ENCODE data around the gene C9orf50.

Gene C9orf50

DNA sequence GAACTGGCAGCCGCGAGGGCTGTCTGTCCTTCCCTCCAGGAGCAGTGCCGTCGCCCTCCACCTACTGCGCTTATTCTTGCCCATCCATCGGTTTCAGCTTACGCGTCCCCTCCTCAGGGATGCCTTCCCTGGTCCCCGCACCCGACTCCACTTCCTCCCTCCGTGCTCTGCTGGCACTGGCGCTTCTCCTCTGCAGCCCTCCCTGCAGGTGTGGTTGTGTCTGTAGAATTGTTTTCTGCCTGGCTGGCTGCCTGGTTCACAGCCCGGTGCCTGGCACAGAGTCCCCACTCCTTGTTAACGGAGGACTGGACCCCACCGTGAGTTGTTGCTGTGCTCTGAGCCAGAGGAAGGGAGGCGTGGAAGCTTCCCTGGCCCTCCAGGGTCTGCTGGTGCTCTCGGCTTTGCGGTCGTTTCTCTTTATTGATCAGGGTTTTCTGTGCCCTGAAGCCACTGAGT, 10.8 kb upstream of the C9orf50 start:
- DNase-seq (ENCODE audit: low read depth): no peak

DNA sequence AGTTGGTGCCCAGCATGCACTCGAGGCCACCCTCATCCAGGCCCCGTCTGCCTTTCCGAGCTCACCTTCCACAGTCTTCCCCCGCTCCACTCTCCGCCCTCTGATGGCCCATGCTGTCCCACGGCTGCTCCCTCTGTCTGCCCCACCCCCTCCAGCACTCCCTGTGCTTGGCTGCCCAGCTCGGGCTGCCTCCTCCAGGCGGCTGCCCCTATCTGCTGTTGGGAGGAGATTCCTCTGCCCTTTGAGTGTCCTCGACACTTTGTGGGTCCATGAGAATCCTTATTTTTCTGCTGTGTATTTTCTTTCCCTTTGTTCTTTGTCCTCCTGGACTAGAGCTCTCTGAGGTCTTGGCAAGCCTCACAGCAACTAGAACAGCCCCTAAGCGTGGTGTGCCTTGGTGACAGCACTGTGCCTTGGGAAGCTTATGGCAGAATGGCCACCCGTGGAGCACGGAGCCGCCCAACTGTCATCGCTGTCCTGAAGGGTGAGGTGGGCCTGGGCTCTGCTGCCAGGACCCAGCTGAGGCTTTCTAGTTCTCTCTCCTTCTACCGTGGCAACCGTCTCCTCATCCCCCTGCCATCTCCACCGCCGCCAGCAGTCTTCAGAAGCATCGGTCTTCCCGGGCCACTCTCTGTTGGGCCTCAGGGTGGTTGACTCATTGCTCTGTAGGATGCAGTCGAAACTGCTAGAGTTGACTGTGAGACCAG, 10.2 kb upstream of the C9orf50 start:
- no peak for DNase-seq (ENCODE audit: low read depth)

DNA sequence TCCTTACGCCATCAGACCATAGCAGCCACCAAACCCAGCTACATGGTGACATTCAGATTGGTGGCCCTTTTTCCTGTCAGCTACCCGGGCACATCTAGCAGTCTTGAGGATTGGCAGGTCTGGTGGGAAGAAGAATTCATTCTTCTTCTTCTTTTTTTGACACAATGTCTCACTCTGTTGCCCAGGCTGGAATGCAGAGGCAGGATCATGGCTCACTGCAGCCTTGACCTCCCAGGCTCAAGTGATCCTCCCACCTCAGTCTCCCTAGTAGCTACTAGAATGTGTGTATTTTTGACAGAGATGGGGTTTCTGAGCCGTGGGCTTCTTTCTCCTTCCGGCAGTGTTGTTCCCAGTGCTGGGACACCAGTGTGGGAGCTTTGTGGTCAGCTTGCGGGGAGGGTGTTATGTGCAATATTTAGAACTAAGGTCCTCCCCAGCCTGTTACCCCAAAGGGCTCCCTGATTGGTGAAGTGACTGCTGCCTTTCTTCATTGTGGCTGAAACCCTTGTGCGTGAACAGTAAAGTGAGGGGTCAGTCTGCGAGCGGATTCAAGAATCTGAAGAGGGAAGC, 8.4 kb upstream of the C9orf50 start:
- no peak for DNase-seq (ENCODE audit: low read depth)

DNA sequence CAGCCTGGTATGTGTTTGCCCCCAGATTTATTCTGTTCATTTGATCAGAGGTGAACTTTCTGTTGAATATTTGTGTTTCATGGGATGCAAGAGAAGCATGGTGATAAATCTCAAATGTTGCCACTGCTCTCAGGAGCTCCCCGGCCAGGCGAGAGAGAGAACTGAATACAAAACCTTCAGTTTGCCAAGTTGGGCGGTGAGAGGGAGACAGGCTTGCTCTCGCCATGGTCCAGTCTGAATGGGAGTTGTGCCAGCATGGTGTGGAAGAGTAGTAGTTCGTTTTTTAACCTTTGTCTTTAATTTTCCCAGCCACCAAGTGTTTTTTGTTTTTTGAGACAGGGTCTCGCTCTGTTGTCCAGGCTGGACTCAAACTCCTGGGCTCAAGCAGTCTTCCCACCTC, 7.8 kb upstream of the C9orf50 start:
- DNase-seq (ENCODE audit: low read depth): no peak

DNA sequence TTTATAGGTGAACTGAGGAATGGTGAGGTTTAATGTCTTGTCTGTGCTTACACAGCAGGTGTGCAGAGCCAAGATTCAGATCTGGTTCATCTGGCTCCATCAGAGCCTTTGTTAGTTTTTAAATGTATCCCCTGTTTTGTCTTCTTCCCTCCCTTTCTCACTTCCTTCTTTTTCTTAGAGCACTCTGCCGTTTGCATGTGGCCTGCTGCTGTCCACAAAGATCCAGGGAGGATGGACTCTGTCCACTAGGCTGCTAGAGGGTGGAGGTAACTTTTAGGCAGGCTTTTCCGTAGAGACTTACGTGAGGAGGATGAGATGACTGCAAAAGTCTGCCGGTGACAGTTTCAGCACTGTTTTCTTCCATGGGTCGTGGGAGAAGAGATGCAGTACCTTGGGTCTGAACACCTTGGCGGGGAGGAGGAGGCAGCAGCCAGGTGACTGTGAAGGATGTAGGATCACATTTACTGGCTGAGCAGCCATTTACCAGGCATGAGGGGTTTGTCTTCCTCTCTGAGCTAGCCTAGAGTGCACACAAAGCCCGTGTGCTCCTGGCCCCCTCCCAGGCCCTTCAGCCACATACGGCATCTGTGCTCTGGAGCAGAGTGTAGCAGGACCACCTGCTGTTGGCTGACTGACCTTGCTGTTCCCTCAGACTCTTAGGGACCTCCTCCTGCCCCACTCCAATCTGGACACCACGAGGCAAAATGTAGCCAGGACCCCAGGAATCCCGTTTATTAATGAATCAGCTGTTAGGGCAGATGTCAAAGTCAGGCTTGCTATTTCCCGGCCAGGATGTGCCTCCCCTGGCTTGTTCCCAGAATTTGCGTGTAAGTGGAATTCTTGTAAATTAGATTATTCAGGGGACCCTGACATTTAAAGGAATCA, 6.9 kb upstream of the C9orf50 start:
- no peak for DNase-seq (ENCODE audit: low read depth)

DNA sequence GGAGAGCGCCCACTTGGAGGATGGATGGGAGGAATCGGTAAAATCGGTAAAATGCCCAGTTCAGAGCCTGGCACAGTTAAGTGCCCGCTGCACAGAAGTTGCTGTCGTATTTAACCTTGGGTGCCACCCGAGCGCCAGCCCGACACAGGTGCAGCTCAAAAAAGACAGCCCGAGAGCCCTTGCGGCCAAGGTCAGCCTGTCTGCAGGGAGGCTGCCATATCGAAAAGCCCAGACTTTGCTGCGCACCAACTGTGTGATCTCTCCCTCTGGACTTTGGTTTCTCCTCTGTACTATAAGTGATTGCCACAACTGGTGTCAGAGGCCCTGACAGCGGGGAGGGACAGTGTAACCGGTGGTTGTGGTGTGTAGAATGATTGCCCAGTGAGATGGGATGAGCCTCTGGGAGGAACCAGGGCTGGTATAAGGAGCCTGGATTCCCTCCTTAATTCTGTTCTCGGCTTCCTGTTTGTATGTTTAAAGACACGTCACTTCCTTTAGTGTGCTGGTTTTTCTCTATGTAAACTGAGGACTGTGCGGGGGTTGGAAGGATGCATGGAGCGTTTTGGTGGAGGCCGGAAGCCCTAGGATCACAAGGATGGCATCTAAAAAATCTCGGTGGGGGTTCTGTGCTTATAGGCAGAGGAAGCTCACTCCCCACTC, 5.9 kb upstream of the C9orf50 start:
- no peak for DNase-seq (ENCODE audit: low read depth)

DNA sequence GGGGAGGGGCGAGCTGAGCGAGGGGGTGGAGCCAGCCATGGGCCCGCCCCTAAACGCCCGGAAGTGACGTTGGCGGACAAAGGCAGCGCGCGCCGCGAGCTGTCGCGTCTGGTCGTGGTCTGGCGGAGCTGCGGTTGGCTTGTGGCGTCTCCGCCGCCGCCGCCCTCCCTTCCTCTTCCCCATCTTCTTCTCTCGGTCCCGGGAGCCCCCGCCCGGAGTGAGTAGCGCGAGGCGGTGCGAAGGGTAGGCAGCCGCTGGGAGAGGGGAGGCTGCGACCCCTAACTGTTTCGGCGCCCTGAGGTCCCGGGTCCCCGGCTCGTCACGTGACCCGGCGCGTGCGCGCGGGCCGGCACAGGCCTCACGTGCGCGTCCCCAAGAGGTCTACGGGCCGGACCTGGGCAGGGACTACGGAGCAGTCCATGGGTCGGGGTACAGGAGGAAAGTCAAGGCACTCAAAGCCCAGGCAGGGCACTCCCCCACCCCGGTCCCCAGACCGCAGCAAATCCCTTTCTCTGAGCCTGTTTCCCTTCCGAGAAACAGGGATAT, 5.3 kb upstream of the C9orf50 start, which contains the start of gene NTMT1:
TSS of gene NTMT1 (plus strand) at position 85 of the 546 bp plus-strand sequence. CDS start 6,541 bp downstream, outside the sequence.
- DNase-seq (ENCODE audit: low read depth): peak; percentile 84

DNA sequence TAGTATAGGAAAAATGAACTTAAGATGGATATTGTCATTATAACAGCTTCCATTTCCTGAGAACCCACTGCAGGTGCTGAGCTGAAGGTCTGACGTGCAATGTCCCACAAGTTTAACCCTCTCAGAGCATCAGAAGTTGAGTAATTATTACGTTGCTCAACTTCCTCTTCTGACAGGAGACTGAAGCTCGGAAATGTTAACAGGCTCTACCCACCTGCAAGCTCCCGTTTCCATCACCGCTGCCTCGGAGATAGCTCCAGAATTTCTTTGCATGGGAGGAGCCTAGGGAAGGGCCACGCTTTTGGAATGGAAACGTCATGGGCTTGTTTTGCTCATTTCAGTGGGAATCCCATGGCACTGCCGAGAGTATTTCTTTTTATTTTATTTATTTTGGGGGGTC, 4.0 kb upstream of the C9orf50 start:
- no peak for DNase-seq (ENCODE audit: low read depth)

DNA sequence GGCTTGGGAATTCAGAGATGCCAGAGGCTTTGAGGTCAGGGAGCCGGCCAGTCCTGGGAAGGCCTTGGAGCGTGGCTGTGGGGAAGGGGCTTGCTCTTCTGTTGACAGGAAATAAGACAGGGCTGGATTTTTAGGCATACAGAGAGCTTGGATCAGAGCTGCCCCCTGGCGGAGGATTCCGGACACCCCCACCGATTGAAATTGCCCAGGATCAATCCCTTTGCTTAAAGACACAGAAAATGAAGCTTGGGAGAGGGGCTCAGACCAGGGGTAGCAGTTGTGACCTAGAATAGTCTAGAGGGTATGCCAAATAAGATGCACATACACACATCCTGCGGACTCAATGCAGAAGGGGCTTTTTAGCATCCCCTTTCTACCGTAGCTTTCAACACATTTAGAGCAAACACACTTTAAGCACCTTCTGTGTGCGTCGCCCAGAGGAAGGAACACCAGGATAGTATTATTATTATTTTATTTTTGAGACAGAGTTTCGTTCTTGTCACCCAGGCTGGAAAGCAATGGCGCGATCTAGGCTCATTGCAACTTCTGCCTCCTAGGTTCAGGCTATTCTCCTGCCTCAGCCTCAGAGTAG, 3.4 kb upstream of the C9orf50 start:
- DNase-seq (ENCODE audit: low read depth): peak; percentile 44

DNA sequence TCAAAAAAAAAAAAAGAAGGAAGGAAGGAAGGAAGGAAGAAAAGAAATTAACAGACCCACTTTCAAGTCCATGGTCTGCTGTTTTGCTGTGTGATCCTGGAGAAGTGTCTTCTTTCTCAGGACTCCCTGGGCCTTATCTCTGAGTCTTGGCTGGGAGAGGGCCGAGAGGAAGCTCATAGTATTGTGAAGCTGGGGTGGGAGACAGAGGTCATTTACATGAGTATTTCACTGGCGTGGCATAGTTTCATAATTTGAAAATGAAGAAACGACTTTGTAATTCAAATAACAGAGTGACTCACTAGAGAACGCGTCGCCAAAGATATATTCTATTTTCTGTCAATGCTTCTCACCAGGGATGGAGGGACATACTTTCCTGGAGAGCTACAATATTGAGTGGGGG, 2.4 kb upstream of the C9orf50 start:
- no peak for DNase-seq (ENCODE audit: low read depth)

DNA sequence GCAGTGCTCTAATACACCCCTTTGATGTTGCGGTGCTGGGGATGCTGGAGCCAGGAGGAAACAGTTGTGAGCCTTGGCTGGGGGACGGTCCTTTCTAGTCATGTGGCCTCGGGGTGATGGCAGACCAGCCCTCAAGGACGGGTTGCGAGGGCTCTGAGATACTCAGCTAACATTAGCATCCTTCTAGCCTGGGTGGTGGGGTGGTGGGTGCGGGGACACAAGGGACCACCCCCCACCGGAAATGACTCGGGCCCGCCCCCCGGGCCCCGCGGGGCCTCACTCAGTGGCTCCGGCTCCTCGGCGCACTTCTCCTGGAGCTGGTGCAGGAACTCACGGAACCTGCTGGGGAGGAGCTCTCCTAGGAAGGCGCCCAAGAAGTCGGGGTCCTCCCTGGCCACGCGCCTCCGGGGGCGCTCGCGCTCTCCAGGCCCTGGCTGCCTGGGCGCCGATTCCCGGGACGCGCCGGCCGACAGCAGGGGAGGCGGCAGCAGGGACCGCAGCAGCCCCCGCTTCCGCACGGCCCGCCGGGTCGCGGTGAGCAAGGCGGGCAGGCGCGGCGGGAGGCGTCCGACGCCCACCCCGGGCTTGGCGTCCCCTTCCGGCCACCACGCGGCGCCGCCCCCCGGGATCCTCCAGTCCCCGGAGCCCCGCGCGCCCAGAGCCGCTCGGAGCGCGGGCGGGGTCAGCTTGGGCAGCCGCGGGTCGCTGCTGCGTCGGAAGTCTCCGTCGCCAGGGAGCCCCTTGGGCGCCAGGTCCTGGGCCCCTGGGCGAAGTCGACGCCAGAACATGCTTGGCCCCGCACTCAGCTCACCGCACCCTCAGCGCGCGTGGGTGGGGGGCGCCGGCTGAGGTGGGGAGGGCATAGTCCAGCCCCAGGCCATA, 873 bp downstream of the C9orf50 start:
- DNase-seq (ENCODE audit: low read depth): no peak

DNA sequence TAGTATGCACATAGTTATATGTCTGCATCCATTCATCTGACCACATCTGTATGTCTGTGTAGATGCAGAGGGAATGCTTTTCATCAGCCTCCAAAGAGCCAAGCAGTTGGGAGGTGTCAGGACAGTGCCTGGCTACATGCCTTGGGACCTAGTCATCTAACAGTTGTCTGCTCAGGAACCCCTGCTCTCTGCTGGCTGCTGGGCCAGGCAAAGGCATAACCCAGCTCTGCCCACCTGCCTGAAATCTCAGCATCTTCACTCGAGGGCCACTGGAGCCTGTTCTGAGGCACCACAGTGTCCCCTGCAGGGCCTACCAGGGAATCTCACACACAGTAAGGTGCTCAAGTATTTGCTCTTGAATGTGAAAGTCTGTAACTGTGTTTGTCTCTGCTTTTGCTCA, 3.7 kb downstream of the C9orf50 start:
- DNase-seq (ENCODE audit: low read depth): no peak

DNA sequence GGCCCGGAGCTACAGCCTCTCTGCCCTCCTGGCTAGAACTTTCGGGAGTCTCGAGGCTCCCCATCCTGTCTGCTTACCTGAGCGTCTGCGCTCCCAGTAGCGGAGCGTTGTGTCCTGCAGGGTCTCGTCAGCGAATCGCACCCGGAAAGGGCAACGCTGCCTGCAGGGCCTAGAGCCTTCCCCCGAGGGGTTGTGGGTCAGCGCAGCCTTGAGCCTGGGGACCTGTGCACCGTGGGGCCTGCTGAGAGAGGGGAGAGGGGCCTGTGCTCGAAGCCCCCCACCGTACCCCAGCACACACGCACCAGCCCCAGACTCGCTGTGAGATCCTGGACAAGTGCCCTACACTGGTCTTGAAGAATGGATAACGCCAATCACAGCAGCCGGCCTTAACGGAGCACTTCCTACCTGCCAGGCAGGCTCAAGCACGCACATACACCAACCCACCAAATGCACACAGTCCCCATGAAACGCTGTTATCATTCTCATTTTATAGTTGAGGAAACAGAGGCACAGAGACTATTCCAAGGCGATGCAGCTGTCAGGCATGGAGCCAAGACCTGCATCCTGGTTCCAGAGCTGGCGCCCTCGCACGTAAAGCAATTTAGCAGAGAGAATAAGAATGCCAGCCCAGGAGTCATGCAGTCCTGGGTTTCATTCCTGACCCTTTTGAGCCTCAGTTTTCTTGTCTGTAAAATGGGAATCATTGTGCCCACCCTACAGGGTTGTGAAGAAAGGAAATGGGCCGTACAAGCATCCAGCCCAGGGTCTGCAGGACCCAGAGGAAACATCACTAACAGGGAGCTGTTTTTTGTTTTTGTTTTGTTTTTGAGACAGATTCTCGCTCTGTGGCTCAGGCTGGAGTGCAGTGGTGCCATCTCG, 5.3 kb downstream of the C9orf50 start:
- no peak for DNase-seq (ENCODE audit: low read depth)

DNA sequence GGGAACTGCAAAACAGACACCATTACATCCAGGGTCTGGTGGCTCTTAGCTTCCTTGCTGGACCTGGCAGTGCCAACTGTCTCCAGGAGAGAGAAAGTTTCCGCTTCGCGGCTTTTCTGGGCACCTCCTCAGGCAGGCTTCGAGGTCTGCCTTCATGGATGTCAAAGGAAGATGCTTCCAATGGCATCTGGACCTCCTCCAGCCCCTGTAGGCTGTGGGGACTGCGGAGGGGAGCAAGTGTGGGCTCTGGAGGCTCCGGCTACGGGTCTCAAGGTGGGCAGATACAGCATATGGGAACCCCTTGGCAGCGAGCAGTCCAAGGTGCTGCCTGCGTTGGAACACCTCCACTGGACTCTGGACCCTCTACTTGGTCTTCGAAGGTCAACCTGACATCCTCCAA, 6.0 kb downstream of the C9orf50 start:
- no peak for DNase-seq (ENCODE audit: low read depth)

DNA sequence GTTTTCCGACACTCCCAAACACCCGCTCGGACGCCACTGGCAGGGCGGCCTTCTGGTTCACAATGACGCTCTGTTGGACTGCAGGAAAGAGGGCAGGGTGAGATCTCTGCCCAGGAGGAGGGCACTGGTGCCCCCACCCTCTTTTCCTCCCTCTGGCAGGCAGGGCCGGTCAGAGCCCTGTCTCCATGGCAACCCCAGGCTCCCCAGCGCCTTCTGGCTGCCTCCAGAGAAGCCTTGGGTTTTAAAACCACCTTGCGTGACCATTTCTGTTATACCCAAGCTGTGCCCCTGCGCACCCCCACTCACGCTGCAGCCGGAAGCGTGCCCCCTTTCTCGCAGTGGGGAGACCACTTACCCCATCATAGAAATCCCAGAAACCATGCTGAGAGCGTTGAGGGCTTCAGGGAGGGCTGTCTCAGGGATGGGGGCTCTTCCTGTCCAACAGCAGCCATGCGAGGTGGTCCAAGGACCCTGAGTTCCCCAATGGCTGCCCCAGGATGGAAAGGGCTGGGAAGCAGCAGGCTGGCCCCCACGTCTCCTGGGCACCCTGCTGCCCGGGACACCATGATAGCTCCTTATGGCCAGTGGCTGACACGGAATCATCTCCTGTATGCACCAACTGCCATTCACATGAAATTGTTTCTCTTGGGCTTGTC, 7.3 kb downstream of the C9orf50 start:
- no peak for DNase-seq (ENCODE audit: low read depth)

DNA sequence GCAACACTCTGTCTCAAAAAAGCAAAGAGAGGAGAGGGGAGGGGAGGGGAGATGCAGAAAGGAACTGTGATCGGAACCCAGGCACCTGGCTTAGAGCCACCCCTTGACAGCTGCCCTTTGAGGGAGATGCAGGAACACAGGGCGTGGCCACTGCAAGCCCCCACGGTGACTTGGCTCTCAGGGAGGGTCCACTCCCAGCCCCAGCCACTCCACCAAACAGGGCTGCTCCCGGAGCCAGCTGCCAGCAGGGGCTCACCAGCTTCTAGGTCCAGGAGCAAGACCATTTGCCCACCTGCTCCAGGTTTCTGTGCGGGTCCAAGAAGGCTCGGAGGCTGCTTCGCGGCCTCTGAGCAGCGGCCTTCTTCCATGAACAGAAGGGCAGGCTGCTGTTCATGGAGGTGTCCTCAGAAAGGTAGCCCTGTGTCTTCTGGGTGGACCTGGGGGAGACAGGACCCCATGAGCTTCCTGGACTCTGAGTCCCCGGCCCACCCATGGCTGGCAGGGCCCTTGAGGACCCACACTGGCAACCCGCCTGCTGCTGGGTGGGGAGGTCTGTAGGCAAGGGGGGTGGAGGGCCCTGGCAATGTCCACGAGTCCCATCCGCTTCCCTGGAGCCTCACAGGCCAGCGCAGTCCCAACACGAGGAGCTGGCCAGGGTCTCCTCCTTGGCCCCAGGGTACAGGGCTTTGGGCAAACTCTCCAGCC, 7.9 kb downstream of the C9orf50 start:
- DNase-seq (ENCODE audit: low read depth): no peak

DNA sequence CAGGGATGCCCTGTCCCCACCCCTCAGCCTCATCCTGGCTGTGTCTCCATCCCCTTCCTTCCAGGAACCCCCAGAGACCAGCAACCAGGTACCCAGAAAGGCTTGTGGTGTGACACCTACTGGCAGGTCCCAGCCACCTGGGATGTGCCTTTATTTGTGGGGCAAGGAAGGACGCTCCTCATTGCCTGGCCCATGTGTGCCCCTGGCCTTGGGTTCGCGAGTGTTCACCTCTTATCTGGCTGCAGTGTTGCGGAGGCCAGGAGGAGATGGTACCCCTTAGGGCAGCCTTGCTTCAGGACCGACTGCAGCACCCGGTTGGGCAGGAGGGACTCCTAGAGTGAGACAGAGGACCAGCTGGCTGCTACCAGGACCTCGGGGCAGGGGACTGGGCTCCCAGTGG, 8.8 kb downstream of the C9orf50 start:
- no peak for DNase-seq (ENCODE audit: low read depth)

DNA sequence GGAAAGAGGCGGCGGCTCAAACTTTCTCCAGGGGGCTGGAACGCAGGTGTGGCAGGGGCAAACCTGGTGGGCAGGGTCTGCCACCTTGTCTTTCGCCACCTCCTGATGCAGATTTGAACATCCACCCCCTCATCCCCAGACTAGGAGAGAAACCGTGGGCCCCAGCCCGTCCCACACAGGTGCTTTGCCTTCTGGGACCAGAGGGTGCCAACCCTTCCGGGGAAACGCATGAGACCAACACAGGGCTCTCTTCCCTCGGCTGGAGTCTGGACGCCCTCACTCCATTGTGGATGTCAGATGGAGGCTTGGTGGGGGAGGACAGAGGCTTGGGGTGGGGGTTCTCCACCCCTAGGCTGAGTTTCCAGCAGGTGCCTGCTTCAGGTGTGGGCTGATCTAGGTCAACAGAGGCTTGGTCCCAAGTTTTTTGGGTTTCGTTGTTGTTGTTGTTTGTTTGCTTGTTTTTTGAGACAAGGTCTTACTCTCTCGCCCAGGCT, 9.5 kb downstream of the C9orf50 start:
- no peak for DNase-seq (ENCODE audit: low read depth)

Data from activated gamma-delta T cell treated with anti-CD3 and anti-CD28 coated beads, Interleukin-2, amount 50 U/mL, for 16 hours (primary cell).